HG03064 (cell line): ENCODE measurements around the gene PRKN.

Source experiments
- ATAC-seq: cut with Tn5 transposase; IDR thresholded peaks from one replicate; pipeline ENCODE4 v1.9.1; 2021; ENCODE audit warnings: low read depth; ENCODE audit not compliant: unreplicated experiment

Gene PRKN

DNA sequence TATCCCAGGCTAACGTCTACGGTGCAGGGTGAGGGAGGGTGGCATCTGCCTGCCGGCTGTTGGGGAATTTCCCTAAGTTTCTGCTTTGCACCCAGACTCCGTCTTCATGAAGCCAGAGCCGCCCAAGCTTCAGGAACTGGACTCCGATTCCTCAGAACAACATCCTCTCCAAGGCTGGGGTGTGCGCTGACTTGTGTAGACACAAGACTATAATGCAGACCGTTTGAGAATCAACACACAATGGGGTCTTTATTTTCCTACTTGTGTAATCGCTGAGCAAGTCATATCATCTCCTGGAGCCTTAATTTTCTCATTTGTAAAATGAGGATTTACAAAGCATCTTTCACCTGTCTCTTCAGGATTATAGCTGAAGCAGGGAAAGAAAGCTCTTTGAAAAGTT, 1293.2 kb downstream of the PRKN start:
- no peak for ATAC-seq

DNA sequence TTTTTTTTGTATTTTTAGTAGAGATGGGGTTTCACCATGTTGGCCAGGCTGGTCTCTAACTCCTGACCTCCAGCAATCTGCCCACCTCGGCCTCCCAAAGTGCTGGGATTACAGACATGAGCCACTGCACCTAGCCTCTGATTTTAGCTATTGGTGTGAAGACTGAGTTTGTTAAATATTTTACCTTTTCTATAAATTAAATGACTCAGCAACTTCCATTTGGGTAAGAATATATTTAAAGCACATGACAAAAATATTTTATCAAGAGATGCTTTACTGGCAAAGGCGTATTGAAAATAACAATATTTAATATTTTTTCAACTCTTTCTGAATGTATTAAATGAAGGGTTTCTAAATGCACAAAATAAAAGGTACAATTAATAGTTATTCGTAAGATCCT, 1295.0 kb downstream of the PRKN start:
- no peak for ATAC-seq

DNA sequence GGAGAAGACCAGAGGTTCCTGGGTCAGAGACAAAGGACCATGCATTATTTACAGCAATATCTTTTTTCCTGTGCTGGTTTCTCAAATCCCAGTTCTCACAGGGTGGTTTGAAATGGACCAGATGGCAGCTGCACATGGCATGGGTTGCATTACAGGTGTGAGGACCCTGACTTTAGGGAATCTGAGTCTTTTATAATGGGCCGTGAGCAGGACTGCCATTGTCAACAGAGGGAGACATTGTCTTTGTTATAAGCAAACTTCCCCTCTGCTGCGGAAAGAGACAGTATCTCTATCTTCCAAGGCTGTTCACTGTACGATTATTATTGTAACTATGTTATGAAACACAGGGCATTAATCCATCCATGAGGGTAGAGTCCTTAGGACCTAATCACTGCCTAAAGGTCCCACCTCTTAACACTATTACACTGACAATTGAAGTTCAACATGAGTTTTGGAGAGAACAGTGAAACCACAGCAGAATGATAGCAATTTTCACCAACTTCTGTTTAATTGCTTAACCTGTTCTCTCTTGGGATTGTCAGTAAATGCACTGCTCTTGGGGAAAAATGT, 1297.6 kb downstream of the PRKN start:
- ATAC-seq: no peak

DNA sequence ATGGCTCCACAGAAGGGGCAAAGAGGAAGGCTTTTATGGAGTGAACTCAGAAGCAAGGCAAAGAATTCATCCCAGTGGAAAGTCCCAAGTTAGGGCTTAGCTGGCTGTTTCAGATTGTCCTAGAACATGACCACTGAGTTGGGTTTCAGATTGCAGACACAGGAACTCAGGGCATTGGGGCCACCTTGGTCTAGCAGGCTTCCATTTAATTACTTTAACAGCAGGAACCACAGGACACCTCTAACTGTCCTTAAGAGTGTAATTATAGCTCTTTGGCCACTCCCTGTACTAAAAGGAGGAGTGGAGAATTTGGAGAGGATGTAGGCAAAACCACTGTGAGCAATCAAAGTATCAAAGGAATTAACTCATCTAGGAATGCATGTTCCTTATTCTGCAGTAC, 1303.1 kb downstream of the PRKN start:
- ATAC-seq: no peak

DNA sequence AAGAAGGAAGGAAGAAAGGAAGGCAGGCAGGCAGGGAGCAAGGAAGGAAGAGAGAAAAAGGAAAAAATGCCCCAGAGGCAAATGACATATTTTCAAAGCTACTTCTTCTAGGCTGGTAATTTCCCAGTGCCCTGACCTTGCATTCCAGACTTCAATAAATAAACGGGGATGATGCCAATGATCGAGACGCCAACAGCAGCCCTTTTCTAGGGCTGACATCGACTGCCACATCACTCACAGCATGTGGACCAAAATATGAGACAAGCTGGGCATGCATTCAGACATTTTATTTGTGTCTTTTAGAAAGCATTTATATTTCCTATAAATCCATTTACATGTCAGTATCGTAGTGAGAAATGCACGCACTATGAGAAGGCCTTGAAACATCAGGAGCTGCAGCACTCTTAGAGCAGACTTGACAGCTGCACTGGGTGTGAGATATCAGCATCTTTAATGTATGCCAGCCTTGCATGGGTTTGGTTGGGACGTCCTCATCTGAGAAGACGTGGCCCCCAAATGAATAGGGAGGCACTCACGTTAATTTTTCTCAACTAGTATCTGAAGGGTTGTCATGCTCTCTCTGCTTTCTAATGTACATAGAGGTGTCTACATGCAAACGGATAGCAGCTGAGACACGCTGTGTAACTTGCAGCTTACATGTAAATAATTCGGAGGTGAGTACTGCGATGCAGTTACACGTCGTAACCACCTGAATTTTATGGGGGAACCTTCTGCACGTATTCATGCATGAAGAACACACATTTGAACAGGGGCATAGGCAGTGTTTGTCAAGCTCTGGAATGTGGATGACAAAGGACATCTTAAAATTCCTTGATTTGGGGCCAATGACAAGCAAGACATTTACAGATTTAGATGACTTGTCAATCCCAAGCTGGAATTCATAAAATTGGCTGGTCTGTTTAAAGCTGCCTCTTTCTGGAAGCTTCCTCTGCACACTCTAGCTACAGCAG, 1304.6 kb downstream of the PRKN start:
- ATAC-seq: no peak

DNA sequence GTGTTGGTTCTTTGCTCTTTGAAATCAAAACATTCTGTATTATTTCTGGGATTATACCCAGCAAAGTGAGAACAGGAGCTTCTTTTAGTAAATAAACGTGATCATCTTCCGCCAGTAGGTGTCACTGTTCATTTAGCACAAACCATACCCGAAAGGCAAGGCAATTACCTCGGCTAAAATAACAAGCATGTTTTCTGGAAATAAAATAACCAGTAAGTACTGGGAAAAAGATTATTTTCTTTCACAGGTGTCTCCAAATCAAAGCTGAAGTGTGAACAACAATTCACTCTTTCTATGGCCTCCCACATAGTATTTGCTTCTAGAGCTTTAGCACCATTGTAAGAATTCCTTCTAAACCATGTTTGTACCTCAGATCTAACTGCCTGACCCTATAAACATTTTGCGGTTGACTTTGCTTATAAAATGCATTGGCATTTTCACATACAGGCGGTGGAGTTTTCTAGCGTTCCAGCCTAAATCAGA, 1309.1 kb downstream of the PRKN start:
- no peak for ATAC-seq

DNA sequence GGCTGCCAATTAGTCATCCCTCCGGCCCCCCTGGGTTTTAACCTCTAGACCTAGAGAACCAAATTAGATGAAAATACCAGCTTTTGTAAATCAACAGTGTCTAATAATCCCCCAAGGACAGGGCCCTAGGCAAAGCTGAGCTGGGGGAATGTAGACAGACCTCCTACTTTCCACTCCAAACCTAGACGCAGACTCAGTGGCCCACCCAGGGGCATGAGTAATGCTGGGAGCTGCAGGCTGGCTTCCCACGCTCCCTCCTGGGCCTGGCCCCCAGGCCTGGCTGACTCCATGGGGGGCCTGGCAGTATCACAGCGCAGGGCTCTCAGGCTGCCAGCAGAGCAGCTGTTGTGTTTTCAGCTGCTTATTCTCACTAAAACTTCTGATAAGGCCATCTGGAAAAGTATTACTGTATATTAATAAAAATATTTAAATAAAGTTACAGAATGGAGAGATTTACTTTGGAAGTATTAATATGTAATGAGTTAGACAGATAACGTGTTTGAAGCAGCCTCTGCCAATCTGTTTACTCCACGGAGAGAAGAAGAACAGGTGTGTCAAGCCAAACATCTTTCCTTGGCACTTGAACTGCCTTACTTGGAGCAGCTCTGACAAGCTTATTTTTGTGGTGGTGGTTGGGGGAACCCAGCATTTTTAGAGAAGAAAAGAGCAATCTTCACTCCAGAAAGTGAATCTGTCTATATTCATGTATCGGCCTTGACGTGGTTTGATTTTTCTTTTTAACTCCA, 1309.7 kb downstream of the PRKN start:
- no peak for ATAC-seq

DNA sequence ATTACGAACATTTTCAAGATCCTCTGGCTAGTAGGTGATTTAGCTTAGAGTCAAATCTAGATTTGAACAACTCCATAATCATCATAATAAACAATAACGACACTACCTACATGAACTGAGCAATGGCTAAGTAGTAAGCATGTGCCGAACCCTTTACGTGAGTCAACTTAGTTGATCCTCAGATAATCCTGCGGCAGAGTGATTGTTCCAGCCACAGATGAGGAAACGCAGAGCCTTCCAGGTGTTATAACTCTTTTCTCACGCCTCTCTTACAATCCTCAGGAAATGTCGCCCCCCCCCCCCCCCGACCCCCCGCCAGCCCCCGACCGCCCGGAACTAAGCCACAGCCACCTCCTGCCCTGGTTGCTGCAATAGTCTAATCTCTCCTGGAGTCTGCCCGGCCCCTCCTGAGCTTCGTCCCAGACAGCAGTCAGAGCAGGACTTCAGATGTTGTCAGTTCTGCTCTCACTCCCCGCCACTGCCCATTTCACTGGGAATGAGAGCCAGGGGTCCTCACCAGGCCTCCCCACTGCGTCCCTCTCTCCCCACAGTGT, 1312.2 kb downstream of the PRKN start:
- no peak for ATAC-seq

DNA sequence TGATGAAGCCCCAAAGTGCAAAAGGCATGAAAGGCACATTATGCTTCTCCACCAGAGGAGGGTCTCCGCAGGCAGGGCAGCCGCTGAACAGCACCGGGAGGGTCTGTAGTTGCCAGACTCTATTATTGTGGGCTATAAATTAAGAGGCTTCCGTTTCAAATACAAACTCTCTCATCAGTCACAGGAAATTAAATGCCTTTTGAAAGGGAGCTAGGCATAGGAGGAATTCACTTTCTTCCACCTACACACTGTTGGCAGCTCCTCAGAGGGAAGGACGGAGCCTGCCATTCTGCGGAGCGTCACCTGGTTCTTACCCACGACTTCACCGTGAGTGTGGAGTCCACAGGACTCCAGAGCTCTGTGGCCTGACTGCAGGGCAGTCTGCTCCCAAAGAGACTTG, 1312.9 kb downstream of the PRKN start:
- ATAC-seq: no peak

DNA sequence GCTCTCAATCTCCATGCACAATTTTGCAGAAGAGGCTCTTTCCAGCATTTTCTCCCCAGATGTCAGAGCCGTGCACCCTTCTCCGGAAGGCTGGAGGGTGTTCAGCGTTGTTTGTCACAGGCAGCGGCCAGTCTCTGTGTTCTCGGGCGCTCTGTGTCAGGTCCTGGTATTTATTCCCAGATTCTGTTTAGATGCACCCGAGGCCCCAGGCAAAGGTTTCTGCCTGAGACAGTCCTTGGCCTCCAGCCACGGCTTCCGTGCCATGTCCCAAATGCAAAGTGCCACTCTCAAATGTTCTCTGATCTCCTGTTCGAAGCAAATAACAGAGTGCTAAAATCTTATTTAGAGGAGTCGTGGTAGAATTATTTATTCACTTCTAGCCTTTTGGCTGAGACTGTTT, 1313.4 kb downstream of the PRKN start:
- no peak for ATAC-seq

DNA sequence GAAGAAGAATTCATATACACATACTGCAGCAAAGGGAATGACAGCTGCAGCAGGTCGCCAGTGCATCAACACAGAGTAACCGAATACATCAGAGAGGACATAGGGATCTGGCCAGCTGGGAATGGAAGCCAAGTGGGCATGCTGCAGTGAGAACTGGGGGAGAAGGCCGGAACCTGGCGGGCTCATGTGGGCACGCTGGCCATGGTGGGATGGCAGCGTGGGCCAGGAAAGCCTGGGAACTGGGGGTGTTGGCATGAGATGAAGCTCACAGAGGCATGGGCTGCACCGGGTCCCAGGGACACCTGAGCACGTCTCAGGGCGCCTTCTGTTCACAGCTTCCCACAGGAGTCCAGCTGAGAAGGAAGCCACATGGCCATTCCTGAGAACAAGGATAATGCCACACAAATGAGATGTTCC, 1314.2 kb downstream of the PRKN start:
- no peak for ATAC-seq

DNA sequence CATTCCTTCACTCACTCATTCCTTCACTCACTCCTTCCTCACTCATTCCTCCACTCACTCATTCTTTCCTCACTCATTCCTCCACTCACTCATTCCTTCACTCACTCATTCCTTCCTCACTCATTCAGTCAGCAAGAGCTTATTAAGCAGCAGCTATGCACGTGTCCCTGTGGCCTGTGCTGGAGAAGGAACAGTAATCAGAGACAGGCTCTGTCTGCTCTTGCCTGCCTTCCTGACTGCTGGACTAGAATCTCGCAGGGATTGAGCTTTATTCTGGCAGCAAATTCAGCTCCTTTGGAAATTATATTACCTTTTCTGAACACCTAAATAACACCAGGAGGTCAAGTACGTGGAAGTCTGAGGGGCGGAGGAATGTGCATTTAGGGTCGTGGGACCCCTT, 1314.8 kb downstream of the PRKN start:
- no peak for ATAC-seq

DNA sequence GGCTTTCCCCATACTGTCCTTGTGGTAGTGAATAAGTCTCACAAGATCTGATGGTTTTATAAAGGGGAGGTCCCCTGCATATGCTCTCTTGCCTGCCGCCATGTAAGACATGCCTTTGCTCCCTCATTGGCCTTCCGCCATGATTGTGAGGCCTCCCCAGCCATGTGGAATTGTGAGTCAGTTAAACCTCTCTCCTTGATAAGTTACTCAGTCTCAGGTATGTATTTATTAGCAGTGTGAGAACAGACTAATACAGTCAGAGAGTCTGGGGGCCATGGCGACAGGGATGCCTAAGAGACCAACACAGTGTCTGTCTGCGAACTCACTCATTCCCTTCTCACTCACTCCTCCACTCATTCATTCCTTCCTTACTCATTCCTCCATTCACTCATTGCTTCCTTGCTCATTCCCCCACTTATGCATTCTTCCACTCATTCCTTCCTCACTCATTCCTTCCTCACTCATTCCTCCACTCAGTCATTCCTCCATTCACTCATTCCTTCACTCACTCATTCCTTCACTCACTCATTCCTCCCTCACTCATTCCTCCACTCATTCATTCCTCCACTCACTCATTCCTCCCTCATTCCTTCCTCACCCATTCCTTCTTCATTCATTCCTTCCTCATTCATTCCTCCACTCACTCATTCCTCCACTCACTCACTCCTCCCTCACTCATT, 1316.2 kb downstream of the PRKN start:
- ATAC-seq: no peak

DNA sequence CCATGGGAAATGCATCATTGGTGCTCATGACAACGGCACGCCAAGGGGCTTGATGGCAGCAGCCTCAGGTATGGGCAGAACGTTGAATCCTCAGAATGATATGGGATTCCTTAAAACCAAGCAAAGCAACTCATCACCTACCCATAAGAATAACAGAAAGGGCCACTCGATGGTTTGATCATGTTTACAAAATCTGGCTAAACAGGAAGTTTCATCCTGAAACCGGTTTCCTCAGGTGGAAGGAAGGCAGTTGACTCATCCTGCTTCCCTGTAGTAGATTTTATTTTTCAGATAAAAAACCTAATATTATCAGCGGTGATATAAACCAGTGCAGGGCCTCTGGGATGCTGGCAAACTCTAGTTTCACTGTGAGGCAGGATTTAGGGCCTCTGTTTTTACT, 1316.8 kb downstream of the PRKN start:
- ATAC-seq: no peak

DNA sequence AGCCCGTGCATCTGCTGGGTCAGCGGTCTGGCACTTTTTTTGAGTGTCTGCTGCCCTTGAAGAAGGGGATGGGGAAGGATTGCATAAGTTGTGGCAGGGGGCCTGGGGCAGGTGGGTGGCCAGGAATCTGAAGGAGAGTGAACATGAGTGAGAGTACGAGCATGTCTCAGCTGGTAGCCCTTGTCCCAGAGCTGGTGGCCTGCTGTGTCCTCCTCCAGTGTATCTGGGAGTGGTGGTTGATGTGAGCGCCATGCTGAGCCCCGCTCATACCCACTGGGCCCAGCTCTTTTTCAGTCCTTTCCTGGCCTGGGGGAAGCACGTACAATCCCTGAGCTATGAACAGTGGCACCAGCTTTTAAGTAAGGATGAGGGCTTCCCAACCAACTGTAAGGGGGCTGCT, 1317.5 kb downstream of the PRKN start:
- no peak for ATAC-seq

DNA sequence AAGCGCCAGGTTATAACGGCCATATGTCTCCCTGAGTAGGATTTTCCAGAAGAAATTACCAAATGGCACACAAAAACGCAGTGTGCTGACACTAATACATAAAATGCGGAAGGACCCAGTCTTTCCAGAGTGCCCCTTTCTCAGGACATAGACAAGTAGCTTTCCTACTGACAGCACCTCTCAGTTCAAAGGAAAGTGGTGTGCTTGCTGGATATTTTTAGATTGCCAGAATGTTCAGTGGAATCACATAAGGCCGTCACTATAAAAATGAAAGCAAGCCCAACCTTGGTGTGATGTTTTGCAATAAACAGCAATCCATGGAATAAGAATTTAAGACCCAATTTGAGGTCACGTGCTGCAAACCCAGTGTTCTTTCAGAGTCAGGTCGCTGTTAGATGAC, 1318.2 kb downstream of the PRKN start:
- ATAC-seq: no peak

DNA sequence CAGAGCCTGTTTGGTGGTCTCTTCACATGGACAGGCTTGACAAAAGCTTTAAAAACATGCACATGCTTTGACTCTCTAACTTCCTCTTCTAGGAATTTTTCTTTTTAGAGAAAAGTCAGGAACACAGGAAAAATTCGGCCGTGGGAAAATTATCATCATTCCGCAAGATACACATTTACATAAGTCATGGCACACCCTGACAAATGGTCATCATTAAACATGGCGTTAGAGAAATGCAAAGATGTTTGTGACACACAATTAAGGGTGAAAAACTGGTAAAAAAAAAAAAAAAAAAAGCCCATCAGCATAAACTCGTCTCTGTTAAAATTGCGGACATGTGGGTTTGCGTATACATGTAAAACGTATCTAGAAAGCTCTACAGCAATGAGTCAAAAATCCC, 1319.5 kb downstream of the PRKN start:
- ATAC-seq: no peak

DNA sequence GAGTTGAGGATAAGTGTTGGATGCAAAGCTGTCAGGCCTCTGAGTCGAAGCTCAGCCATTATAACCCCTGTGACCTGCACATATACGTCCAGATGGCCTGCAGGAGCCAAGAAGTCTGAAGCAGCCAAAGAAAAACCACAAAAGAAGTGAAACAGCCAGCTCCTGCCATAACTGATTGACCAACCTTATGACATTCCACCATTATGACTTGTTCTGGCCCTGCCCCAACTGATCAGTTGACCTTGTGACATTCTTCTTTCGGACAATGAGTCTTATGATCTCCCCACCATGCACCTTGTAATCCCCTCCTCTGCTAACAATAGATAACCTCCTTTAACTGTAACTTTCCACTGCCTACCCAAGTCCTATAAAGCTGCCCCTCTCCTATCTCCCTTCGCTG, 1320.0 kb downstream of the PRKN start:
- no peak for ATAC-seq

DNA sequence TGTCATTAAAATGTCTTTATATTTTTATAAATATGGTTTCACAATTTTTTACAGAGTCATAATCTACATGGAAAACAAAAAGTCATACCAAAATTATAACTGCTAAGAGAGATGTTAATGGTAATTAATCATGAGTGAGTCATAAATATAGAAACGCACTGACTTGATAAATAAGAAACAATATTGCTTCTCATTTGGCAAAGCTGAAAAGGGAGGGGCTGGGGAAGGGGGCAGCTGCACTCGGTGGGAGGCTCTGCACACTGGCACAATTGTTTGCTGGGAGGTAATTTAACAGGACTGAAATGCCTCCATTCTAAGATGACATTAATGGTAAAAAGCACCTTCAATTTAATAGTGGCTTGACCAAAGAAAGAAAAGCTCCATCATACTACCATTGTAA, 1320.5 kb downstream of the PRKN start:
- ATAC-seq: no peak

DNA sequence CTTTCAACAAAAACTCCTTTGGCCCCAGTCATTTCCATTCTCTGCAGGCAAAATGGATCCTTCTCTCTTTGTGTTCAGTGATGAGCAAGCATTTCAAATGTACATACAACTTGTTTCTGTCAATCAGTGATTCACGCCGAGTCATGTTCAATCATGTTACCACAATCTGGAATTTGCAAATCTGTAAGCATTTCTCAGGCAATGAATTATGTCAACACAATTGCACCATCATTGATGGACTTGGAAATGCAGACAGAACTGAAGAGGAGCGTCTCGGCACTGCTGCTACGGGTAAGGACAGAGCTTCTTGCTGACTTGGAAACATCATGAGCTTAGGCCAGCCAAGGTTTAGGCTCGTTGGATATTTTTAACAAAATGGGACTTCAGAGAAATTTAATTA, 1320.9 kb downstream of the PRKN start:
- no peak for ATAC-seq

DNA sequence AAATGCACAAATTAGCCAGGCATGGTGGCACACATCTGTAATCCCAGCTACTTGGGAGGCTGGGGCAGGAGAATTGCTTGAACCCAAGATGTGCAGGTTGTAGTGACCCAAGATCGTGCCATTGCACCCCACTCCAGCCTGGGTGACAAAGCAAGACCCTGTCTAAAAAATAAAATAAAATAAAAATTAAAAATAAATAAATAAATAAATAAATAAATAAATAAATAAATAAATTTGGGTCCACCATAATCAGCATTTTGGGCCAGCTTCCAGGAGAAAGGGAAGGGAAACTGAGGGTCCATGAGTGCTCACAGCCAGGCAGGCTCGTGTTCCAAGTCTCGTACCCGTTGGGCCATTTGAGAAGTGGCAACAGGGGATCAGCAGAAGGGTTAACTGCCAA, 1322.1 kb downstream of the PRKN start:
- ATAC-seq: no peak
